Stimulated activated CD4-positive, alpha-beta T cell treated with anti-CD3 and anti-CD28 coated beads, Interleukin-1b, Interleukin-23, amount 100 ng/mL, for 24 hours (primary cell): ENCODE measurements around the gene ZDHHC17.

Source experiments
- DNase-seq, 4 experiments: peaks; one replicate each; pipeline ENCODE4 v3.0.0-alpha.2; 2020; ENCODE audit warnings: low read depth in 4 of 4, low spot score in 1 of 4

ZDHHC17 gene

GRCh38 chr12:76876696-76877229 is 112.8 kb downstream of the ZDHHC17 start:
- DNase-seq, result no peak

- no peak for DNase-seq
Observed at GRCh38 chr12:76878099-76878898, 114.4 kb downstream of the ZDHHC17 start.

GRCh38 chr12:76878899-76879709 is 115.2 kb downstream of the ZDHHC17 start, which contains the start of gene CSRP2:
TSS of gene CSRP2 (minus strand) at chr12:76879019. CDS start at chr12:76866260, 12,759 bp downstream.
- DNase-seq, result peak; percentile 19 to 68 (median 43)

GRCh38 chr12:76879710-76880518 is 116.0 kb downstream of the ZDHHC17 start:
- no peak for DNase-seq

GRCh38 chr12:76880519-76881023 is 116.7 kb downstream of the ZDHHC17 start:
- DNase-seq, result no peak

GRCh38 chr12:76881142-76881541 is 117.2 kb downstream of the ZDHHC17 start:
- DNase-seq, result no peak

- no peak for DNase-seq
Observed at GRCh38 chr12:76882367-76882766, 118.5 kb downstream of the ZDHHC17 start.

GRCh38 chr12:76883151-76883550 is 119.2 kb downstream of the ZDHHC17 start:
- no peak for DNase-seq

- DNase-seq, result no peak
Observed at GRCh38 chr12:76883811-76884210, 119.9 kb downstream of the ZDHHC17 start.

- DNase-seq, result no peak
Observed at GRCh38 chr12:76888775-76889174, 124.9 kb downstream of the ZDHHC17 start.

GRCh38 chr12:76890151-76891143 is 126.5 kb downstream of the ZDHHC17 start:
- peak in 3 of 4 experiments; percentile 34 to 53 (median 48) for DNase-seq

- DNase-seq, result no peak
Observed at GRCh38 chr12:76891609-76892008, 127.7 kb downstream of the ZDHHC17 start.

GRCh38 chr12:76895796-76896195 is 131.9 kb downstream of the ZDHHC17 start:
- DNase-seq, result no peak

GRCh38 chr12:76896274-76896673 is 132.4 kb downstream of the ZDHHC17 start:
- DNase-seq, result no peak

GRCh38 chr12:76898442-76898841 is 134.5 kb downstream of the ZDHHC17 start:
- no peak for DNase-seq

GRCh38 chr12:76899522-76899921 is 135.6 kb downstream of the ZDHHC17 start:
- DNase-seq, result no peak

- DNase-seq, result no peak
Observed at GRCh38 chr12:76901628-76902380, 137.9 kb downstream of the ZDHHC17 start.
